AG09319 (cell line): ENCODE measurements around the gene DISP3.

Experiments
- DNase-seq: peaks from one replicate; pipeline ENCODE4 v3.0.0-alpha.2; 2010; ENCODE audit warnings: low read depth; ENCODE audit errors: extremely low read depth
- TF ChIP-seq, protein P1 (sequence below): IDR thresholded peaks from 2 replicates; pipeline ENCODE4 v1.5.1; 2011; ENCODE audit warnings: low read depth, mild to moderate bottlenecking, inconsistent platforms, low read length, moderate library complexity

DISP3 gene

DNA sequence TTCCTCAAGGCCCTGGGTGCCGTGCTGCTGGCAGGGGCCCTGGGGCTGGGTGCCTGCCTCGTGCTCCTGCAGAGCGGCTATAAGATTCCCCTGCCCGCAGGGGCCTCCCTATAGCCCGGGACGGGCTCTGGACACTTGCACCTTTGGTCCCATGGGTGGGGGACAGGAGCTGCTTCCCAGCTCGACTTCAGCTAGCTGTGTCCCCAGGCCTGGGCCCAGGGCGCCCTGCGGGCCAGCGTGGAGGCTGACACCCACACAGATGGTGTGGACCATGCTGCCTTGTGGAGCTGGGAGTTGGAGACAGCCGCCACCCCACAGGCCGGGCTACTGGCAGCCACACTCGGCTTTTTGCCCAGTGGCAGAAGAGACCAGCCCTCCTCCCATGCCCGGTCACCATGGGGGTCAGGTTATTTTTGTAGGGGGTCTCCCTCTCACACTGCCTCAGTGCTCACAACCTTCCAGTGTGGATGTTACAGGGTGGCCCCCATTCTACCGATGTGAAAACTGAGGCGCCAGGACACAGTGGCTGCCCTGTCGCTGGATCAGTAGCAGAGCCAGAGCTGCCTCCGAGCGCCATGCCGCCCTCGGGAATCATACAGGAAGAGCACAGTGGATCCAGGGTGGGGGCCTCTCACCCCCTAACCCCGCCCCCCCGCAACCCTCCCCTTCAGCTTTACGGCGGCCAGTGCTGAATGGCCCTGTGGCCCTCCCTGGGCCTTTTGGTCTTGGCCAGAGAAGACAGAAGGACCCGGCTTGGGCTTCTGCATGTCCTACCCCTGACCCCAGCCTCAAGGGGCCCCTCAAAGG, 57.8 kb downstream of the DISP3 start:
- TF ChIP-seq, protein P1, sequence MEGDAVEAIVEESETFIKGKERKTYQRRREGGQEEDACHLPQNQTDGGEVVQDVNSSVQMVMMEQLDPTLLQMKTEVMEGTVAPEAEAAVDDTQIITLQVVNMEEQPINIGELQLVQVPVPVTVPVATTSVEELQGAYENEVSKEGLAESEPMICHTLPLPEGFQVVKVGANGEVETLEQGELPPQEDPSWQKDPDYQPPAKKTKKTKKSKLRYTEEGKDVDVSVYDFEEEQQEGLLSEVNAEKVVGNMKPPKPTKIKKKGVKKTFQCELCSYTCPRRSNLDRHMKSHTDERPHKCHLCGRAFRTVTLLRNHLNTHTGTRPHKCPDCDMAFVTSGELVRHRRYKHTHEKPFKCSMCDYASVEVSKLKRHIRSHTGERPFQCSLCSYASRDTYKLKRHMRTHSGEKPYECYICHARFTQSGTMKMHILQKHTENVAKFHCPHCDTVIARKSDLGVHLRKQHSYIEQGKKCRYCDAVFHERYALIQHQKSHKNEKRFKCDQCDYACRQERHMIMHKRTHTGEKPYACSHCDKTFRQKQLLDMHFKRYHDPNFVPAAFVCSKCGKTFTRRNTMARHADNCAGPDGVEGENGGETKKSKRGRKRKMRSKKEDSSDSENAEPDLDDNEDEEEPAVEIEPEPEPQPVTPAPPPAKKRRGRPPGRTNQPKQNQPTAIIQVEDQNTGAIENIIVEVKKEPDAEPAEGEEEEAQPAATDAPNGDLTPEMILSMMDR, result no peak
- DNase-seq, result no peak

DNA sequence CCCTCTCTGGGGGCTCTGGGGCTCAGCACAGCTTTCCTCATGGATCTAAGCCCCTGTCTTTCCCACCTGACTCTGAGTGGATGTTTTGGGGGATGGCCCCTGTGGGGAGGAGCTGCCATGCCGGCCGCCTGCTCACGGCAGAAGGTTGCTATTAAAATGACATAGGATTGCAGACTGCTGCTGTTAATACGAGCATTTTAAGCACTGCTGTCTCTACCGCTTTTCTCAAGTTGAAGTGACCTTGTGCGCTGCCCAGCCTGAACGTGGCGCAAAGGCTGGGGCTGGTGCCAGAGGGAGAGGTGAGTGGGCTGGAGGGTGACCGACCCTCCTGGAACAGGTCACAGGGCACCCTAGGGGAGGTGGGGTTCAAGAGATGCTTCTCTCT, 58.4 kb downstream of the DISP3 start:
- TF ChIP-seq, protein P1, result no peak
- DNase-seq, result no peak

DNA sequence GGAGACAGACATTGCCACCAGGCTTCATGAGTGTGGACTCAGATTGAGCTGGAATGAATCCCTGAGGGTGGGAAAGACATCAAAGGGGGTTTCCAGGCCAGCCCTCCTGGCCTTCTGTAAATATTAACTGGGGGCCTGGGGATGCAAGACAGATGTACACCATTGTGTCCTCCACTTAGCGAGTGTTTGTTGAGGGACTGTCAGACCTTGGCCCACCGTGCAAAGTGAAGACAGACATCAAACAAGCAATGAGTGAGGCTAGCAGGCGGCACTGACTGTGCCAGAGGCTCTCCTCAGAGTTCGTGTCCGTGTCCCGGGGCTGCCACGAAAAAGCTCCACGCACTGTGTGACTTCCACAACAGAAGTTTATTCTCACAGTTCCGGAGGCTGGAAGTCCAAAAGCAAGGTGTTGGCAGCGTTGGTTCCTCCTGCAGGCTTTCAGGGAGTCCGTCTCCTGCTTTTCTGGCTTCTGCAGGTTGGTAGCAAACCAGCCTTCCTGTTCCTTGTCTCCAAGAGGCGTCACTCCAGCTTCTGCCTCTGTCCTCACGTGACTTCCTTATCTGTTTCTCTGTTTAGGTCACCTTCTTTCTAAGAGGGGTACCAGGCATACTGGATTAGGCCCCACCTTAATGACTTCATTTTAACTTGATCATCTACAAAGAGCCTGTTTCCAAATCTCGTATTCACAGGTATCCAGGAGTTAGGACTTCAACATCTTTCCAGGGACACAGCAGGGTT, 59.1 kb downstream of the DISP3 start:
- no peak for DNase-seq
- TF ChIP-seq, protein P1, result no peak

DNA sequence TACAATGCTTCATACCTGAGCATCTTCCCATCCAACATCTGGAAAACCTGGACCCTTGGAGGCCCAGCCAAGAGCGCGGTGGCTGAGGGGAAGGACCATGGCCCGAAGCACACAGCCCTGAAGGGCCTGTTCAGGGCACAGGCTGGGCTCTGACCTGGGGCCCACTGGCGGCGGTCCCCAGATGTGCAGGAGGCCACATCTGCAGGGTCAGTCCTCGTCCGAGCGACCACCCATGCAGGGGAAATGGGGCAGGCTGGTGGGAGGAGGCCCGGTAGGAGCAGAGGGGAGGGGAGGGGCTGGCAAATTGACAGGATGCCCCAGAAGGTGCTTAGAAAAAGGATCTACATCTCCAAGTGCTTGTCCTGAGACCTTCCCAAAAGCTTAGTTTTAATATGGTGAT, 59.9 kb downstream of the DISP3 start:
- DNase-seq, result no peak
- TF ChIP-seq, protein P1, result no peak

DNA sequence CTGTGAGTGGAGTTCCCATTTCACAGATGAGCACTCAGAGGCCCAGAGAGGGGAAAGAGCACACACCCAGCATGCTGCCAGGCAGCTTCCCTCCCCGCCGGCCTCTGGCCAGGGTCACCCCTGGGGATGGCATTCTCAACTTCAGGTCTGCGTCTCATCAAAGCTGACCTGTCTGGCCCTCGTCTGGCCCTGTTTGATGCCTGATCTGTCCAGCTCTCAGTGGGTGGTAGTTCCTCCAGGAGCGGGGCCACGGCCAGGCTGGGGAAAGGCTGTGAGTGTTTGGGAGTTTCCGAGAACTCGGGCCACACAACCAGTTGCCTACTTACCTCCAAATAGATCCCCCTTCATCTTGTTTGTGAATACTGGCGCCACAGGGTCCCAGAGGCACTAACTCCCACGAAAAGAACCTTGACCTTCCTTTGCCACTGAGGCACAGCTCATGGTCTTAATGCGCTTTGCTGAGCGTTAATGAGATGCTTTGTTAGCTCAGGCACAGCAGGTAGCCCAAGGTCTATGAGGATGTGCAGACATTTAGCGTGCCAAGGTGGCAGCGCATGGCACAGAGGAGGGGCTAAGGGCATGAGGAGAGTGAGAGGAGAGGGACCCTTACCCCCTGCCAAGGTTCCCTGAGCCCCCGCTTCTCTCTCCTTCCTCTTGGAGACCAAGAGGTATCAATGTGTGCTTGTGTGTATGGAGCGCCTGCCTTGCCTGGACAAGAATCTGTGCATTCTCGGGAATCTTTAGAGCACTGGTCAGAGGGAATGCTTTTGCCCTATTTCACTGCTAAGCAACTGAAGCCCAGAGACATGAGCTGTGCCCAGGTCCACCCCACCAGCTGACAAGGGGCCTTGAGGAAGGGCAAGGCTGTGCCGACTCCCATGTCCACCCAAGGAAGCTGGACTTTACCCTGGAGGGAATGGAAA, 61.2 kb downstream of the DISP3 start:
- TF ChIP-seq, protein P1, result no peak
- DNase-seq, result no peak

DNA sequence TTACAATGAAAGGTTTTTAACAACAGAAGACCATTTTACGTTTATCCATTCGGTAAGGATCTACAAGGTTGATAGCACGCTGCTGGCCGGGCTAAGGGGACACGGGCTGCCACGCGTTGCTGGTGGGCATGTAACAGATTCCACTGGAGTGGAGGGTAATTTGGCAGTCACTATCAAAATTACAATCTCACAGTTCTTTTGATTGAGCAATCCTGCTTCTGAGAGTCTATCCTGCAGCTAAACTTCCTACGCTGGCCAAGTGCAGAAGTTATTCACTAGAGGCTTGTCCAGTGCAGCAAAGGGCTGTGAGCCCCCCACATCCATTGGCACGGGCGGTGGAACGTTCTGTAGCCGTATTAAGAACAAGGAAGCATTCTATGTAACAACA, 61.8 kb downstream of the DISP3 start:
- no peak for DNase-seq
- TF ChIP-seq, protein P1, result no peak

DNA sequence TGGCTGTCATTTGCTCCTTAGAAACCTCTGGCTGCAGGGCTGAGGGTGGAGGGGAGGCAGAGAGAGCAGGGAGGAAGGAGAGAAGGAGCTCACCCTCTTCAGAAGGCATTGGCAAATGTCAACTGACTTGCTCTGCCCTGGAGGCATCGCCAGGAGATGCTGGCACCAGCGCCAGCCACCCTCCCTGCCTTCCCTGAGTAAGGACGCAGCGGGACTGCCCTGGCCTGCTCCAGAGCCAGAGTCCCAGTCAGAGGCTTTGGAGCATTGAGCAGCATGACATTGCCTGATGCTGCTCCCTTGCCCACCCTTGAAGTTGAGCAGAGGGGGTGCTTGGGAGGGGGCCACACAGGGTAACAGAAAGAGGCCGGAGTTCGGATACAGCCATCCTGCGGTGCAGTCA, 62.3 kb downstream of the DISP3 start:
- TF ChIP-seq, protein P1, result no peak
- no peak for DNase-seq
